Activated naive CD4-positive, alpha-beta T cell treated with anti-CD3 and anti-CD28 coated beads, Interleukin-2, amount 50 U/mL, for 24 hours (primary cell): ENCODE measurements around the gene CEP290.

Experiments
- H3K27ac Mint-ChIP-seq: one replicate; pipeline ENCODE4 v1.8.0; 2021; ENCODE audit warnings: mild to moderate bottlenecking, mixed read lengths
- H3K27me3 Mint-ChIP-seq: one replicate; pipeline ENCODE4 v1.8.0; 2021; ENCODE audit warnings: mixed read lengths
- H3K36me3 Mint-ChIP-seq: one replicate; pipeline ENCODE4 v1.8.0; 2021; ENCODE audit warnings: mixed read lengths
- H3K4me1 Mint-ChIP-seq: one replicate; pipeline ENCODE4 v1.8.0; 2021; ENCODE audit warnings: mixed read lengths
- H3K4me3 Mint-ChIP-seq: one replicate; pipeline ENCODE4 v1.8.0; 2021; ENCODE audit warnings: mild to moderate bottlenecking, mixed read lengths
- H3K9me3 Mint-ChIP-seq: one replicate; pipeline ENCODE4 v1.8.0; 2021; ENCODE audit warnings: mixed read lengths

The CEP290 gene

DNA sequence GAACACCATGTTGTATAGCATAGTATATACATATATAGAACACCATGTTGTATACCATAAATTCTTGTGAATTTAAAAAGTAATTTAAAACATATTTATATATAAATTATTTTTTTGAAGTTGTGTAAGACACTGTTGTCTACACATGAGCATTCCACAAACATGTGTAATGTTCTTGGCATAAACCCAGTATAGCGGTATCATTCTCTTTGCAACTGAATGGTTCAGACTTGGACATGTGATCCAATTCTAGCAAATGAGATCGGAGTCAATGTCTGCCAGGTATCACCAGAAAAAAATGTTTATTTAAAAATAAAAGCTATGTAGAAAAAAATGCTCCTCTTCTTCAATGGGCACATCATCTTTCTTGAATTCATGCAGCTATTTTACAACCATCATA is 33.9 kb downstream of the CEP290 start:
- Mint-ChIP-seq H3K36me3 (peaks cover 16% of the 10 kb centered on the region), H3K27me3 (no peaks in the 10 kb centered on the region), H3K4me1 (peaks cover 3% of the 10 kb centered on the region), H3K27ac (no peak overlapping the region), H3K9me3 (no peaks in the 10 kb centered on the region), H3K4me3 (no peak overlapping the region)

DNA sequence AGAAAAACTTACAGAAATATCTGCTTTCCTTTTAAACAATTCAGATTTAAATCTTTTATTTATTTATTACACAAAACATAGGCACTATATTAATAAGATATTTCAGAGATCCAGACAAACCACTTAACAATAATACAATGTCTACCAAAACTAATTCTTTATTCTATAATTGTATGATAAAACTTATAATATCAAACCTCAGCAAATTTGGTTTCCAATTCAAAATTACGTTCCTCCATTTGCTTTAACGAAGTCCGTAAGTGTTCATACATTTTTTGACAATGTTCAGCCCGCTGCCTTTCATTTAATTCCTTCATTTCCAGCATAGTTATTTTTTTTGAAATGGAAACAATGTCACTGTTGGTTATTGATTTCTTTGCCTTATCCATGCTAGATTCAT is 48.3 kb downstream of the CEP290 start:
- H3K36me3 Mint-ChIP-seq = peaks cover 12% of the 10 kb centered on the region
- no peaks in the 10 kb centered on the region for H3K4me1 Mint-ChIP-seq
- no peak overlapping the region for H3K4me3 Mint-ChIP-seq
- no peaks in the 10 kb centered on the region for H3K27me3 Mint-ChIP-seq
- H3K27ac Mint-ChIP-seq = no peak overlapping the region
- H3K9me3 Mint-ChIP-seq = no peaks in the 10 kb centered on the region

DNA sequence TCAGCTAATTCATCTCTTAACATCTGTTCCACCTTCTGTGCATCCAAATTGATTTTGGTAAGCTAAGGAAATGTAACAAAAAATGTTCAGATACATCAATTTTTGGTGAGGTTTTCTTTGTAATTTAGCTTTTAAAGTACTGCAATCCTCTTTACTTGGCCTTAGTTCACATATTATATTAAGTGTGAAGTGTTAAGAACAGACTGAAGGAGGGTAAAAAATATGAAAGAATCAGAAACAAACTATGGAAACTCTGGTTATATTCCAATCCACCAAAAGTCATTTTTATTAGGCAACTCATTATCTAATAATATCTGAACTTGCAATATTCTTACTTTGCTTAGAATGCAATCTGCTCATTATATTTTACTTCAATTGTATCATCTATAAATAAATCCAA is 49.1 kb downstream of the CEP290 start:
- no peak overlapping the region for H3K4me3 Mint-ChIP-seq
- H3K4me1 Mint-ChIP-seq = no peaks in the 10 kb centered on the region
- H3K9me3 Mint-ChIP-seq = no peaks in the 10 kb centered on the region
- no peak overlapping the region for H3K27ac Mint-ChIP-seq
- peaks cover 9% of the 10 kb centered on the region for H3K36me3 Mint-ChIP-seq
- no peaks in the 10 kb centered on the region for H3K27me3 Mint-ChIP-seq

DNA sequence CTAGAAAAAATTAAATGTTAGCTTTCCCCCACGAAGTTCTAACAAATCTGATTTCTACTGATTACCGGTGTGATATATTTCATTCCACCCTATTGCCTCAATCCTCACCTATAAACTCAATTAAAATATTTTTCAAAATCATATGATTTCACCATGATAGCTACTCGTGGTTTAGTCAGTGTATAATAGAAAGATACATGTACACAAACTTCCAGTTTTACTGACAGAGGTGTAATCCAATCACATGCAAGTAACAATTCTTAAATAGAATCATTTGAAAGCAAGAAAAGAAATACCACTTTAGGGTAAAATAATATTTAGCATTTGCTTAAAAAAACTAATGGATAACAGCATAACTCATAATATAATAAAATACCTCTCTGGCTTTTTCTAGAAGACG is 57.7 kb downstream of the CEP290 start:
- H3K27me3 Mint-ChIP-seq = no peaks in the 10 kb centered on the region
- H3K4me1 Mint-ChIP-seq = no peaks in the 10 kb centered on the region
- no peaks in the 10 kb centered on the region for H3K9me3 Mint-ChIP-seq
- no peak overlapping the region for H3K4me3 Mint-ChIP-seq
- H3K27ac Mint-ChIP-seq = no peak overlapping the region
- H3K36me3 Mint-ChIP-seq = peaks cover 16% of the 10 kb centered on the region

DNA sequence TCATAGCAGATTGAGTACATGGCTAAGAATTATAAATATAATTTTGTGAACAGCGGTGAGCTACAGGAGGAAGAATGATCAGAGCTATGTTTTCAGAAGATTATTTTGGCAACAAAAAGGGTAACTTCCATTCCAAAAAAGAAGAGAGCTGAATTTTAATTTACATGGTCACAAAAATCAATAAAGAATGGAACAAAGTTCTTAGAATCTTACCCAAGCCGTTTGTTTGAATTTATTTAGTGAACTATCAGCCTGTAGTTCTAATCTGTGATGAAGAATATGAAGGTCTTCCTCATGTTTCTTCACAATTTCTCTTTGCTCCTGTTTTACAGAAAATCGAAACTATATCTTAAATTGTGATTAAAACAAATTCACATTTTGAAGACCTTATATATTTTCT is 58.3 kb downstream of the CEP290 start:
- Mint-ChIP-seq H3K27me3 (no peaks in the 10 kb centered on the region), H3K36me3 (peaks cover 12% of the 10 kb centered on the region), H3K4me1 (no peaks in the 10 kb centered on the region), H3K27ac (no peak overlapping the region), H3K9me3 (no peaks in the 10 kb centered on the region), H3K4me3 (no peak overlapping the region)

DNA sequence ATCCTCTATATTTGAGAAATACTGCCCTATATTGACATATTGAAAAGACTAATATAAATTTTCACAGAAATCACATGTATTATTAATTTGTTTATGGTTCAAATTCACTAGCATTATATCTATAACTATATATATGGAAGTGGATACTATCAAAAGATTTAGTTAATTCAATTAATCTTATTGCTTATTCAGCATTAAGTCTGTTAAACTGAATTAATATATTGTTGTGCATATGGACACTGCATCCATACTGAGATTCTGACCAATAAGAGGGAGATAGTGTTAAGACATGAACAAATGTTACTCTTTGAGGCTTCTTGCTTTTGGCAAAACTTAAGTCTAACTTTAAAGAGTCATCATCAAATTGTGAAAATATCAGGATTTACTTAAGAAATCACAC is 60.6 kb downstream of the CEP290 start:
- Mint-ChIP-seq H3K36me3 (peaks cover 15% of the 10 kb centered on the region), H3K27me3 (no peaks in the 10 kb centered on the region), H3K4me1 (no peaks in the 10 kb centered on the region), H3K9me3 (no peaks in the 10 kb centered on the region), H3K27ac (no peak overlapping the region), H3K4me3 (no peak overlapping the region)

DNA sequence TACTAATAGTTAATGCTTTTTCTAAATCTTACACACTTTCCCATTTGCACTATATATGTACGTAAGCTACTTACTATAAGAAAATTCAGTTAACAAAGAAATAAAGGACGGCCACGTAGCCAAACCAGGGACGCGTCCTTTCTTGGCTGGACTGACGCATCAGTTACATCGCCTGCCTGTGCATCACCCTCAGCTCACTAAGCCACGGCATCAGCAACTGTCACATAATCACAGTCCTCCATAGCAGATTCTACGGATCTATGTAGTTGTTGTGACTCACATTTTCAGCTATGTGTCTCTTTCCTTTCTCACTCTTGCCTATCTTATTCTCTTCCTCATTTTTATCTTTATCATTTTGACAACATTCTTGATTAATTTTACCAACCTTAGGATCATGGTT is 74.6 kb downstream of the CEP290 start:
- Mint-ChIP-seq H3K27ac (no peak overlapping the region), H3K36me3 (peaks cover 33% of the 10 kb centered on the region), H3K27me3 (no peaks in the 10 kb centered on the region), H3K4me3 (no peak overlapping the region), H3K4me1 (peaks cover 11% of the 10 kb centered on the region), H3K9me3 (no peaks in the 10 kb centered on the region)

DNA sequence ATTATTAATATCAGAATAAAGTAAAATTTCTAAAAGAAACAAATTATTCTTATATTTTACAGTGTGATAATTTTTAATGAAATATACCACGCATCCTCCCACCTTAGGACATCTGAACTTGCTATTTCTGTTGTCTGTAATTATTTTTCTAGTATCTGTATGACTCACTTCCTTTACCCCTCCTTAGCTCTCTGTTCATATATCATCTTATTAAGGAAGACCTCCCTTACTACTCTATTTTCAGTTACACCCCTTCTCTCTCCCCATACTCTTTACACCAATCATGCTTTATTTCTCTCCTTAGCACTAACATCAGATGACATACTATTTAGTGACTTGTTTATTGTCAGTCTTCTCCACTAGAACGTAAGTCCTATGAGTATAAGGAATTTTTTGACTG is 78.5 kb downstream of the CEP290 start:
- no peaks in the 10 kb centered on the region for H3K9me3 Mint-ChIP-seq
- H3K4me1 Mint-ChIP-seq = peaks cover 11% of the 10 kb centered on the region
- peaks cover 15% of the 10 kb centered on the region for H3K36me3 Mint-ChIP-seq
- H3K27ac Mint-ChIP-seq = no peak overlapping the region
- H3K27me3 Mint-ChIP-seq = no peaks in the 10 kb centered on the region
- no peak overlapping the region for H3K4me3 Mint-ChIP-seq

DNA sequence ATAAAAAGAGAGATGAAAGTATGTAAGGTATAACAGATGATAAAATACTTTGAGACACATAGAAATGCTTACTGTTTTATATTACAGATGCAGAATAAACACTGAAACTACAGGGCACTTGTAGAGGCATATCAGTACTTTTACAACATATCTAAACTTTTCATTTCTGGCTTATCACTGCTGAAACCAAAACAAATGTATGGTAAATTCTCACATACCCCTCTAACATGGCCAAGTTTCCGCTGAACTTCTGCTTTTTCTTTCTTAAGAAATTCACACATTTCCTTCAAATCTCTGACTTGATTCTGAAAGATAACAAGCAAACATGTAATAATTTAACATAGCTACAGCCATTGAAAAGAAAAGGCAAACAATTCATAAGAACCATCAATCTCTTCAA is 79.4 kb downstream of the CEP290 start:
- no peaks in the 10 kb centered on the region for H3K27me3 Mint-ChIP-seq
- no peaks in the 10 kb centered on the region for H3K9me3 Mint-ChIP-seq
- no peak overlapping the region for H3K27ac Mint-ChIP-seq
- H3K4me1 Mint-ChIP-seq = peaks cover 11% of the 10 kb centered on the region
- H3K4me3 Mint-ChIP-seq = no peak overlapping the region
- H3K36me3 Mint-ChIP-seq = peaks cover 19% of the 10 kb centered on the region

DNA sequence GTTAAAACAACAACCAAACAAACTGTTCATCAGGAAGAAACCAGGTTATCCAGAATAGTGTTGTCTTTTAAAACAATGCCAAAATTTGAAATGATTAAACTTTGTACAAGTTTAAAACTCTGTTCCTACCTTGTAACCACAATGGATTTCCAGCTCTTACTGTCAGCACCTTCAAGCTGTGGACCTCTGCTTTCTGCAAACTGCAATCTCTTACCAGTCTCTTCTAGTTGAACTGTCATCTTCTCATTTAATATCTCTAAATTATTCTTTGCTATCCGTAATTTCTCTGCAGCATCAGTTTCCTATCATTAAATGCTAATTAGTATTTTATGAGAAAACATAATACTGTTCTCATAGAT is 83.2 kb downstream of the CEP290 start:
- Mint-ChIP-seq H3K4me3 (no peak overlapping the region), H3K27me3 (no peaks in the 10 kb centered on the region), H3K9me3 (no peaks in the 10 kb centered on the region), H3K36me3 (peaks cover 21% of the 10 kb centered on the region), H3K4me1 (peaks cover 11% of the 10 kb centered on the region), H3K27ac (no peak overlapping the region)

DNA sequence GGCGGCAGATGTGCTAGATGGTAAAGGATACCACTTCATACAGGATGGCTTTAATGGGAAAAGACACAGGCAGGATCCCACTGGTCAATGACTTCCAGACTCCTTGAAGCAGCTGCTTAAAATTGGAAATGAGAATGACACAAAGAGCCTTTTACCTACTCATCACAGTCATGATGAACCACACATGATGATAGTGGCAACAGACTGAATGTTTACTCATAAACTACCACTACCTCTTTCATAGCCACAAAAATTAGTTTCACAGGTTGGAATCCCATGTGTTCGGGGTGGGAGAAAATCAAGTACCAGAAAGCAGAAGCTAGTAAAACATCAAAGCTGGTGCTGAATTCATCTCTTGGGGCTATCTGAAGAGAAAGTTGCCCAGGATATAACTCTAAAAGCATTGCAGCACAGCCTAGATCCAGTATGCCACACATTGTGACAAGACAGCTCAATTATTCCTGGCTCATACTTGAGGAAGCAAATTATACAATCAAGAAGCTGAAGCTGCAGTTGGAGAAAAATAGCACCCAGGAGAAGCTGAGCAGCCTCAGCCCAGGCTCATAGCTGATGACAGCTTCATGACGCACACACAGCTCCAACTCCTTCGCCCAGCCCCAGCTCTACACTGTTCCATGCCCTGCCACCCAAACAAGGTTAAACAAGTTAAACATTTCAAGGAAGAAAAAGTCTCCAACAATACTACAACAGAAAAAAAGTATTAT is 83.7 kb downstream of the CEP290 start:
- Mint-ChIP-seq H3K4me3 (no peak overlapping the region), H3K27me3 (no peaks in the 10 kb centered on the region), H3K36me3 (peaks cover 18% of the 10 kb centered on the region), H3K4me1 (peaks cover 5% of the 10 kb centered on the region), H3K9me3 (no peaks in the 10 kb centered on the region), H3K27ac (no peak overlapping the region)

DNA sequence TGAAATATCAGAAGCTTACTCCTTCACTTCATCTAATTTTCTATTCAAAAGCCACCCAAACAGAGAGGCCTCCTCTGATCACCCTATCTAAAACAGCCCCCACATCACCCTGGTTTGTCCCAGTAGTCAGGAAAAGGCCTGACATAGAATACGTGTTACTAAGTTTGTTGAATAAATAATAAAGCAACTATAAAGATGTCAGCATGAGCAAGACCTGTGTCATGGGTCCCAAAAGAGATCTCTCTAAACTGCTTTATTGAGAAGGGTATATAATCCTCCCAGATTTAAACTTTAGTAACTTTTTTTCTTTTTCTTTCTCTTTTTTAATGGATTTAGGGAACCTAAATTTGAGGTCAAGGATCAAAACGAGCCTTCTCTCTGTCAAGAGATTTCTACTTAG is 85.3 kb downstream of the CEP290 start:
- no peak overlapping the region for H3K4me3 Mint-ChIP-seq
- no peaks in the 10 kb centered on the region for H3K9me3 Mint-ChIP-seq
- no peaks in the 10 kb centered on the region for H3K27me3 Mint-ChIP-seq
- peak overlapping the region; percentile 20 for H3K27ac Mint-ChIP-seq
- H3K36me3 Mint-ChIP-seq = peaks cover 10% of the 10 kb centered on the region
- no peaks in the 10 kb centered on the region for H3K4me1 Mint-ChIP-seq

DNA sequence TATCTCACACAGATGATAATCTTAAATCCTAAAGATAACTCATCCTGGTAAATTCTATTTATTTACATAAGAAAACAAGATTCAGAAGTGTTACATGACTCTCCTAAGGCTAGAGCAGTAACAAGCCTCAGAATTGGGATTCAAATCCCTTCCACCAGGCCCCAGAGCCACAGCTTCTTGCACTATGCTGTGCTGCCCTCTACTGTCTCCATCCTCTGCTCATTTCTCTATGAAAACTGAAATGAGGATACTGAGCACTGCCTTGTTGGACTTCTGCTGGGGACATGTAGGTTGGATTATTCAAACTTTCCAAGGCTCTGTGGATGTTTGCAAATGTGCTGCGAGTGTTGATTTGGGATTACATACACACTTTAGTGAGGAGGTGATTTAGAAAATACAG is 89.2 kb downstream of the CEP290 start:
- Mint-ChIP-seq H3K9me3 (no peaks in the 10 kb centered on the region), H3K36me3 (peaks cover 9% of the 10 kb centered on the region), H3K4me1 (no peaks in the 10 kb centered on the region), H3K4me3 (no peak overlapping the region), H3K27ac (peak overlapping the region; percentile 30), H3K27me3 (no peaks in the 10 kb centered on the region)

DNA sequence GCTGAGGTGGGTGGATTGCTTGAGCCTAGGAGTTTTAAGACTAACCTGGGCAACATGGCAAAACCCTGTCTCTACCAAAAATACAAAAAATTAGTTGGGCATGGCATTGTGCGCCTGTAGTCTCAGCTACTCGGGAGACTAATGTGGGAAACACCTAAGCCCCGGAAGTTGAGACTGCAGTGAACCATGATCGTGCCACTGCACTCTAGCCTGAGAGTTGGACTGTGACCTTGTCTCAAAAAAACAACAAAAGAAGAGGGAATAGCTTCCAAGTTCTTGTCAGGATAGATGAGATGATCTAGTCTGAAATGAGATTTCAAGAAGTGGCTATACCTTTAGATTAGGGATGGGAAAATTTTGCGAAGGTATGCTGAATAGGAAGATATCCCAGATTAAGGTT is 97.9 kb downstream of the CEP290 start:
- H3K27ac Mint-ChIP-seq = no peak overlapping the region
- no peaks in the 10 kb centered on the region for H3K27me3 Mint-ChIP-seq
- H3K9me3 Mint-ChIP-seq = no peaks in the 10 kb centered on the region
- H3K36me3 Mint-ChIP-seq = peaks cover 16% of the 10 kb centered on the region
- no peak overlapping the region for H3K4me3 Mint-ChIP-seq
- peaks cover 23% of the 10 kb centered on the region for H3K4me1 Mint-ChIP-seq

DNA sequence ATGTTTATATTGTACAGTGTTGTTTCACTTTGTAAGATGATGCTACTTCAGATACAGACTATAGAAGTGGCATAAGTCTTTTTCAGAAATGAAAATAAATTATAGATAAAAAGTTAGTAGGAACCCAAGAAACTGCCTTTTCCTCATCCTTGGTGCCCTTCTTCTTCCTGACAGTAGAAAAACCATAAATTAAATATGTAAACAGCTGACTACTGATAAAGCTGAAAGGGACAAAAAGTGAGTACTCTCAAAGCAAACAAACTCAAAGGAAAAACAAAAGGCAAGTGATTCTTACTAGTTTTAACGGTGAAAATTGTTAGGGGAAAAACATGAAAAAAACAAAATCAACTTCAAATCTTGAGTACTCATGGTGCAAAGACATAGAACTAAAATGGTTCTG is 104.1 kb downstream of the CEP290 start:
- Mint-ChIP-seq H3K9me3 (no peaks in the 10 kb centered on the region), H3K27me3 (no peaks in the 10 kb centered on the region), H3K4me1 (peaks cover 63% of the 10 kb centered on the region), H3K36me3 (no peaks in the 10 kb centered on the region), H3K4me3 (peak overlapping the region; percentile 36), H3K27ac (no peak overlapping the region)

DNA sequence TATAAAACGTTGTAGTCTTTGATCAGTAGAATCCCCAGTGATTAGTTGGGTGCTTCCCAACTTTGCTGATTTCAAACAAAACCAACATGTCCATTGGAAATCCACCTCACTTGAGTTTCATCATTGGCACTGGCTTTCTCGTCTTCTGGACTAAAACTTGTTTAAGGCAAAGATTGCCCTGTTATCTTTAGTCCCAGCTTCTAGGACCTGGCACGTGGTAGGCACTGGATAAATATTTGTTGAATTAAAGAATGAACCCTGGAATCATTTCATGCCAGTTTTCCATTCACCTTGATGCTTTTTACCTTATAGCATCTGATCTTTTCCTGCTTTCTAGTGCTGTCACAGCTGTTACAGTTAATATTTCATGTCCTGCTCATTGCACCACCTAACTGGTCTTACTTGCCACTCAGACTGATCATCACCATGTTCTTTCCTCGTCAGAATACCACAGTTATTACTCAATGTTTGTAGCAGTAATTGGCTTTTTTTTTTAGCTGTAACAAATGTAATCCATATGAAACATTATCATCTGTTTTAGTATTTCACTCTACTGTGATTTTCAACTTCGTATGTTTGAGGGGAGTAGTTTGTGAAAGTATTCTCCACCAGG is 105.4 kb downstream of the CEP290 start:
- H3K4me1 Mint-ChIP-seq = peaks cover 61% of the 10 kb centered on the region
- no peaks in the 10 kb centered on the region for H3K27me3 Mint-ChIP-seq
- H3K27ac Mint-ChIP-seq = peak overlapping the region; percentile 68
- H3K9me3 Mint-ChIP-seq = no peaks in the 10 kb centered on the region
- H3K36me3 Mint-ChIP-seq = no peaks in the 10 kb centered on the region
- peak overlapping the region; percentile 99 for H3K4me3 Mint-ChIP-seq

DNA sequence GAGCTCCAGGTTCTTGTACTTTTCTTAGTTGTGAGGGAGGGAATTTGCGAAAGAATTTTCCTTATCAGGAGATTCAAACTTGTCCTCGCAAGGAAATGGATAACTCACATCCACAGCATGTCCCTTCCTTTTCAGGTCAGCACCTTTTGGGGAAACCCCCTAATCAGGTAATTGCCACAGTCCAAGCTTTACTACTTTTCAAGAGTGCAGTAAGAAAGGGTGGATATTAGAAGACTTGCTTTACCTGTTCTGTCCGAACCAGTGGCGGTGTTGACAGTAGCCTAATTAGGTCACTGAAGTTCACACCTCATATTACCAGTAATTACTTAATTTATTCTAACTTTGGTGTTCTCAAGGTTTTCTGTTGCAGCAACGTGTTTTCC is 106.0 kb downstream of the CEP290 start:
- no peaks in the 10 kb centered on the region for H3K27me3 Mint-ChIP-seq
- H3K9me3 Mint-ChIP-seq = no peaks in the 10 kb centered on the region
- peak overlapping the region; percentile 68 for H3K27ac Mint-ChIP-seq
- H3K4me3 Mint-ChIP-seq = peak overlapping the region; percentile 99
- H3K36me3 Mint-ChIP-seq = no peaks in the 10 kb centered on the region
- peaks cover 56% of the 10 kb centered on the region for H3K4me1 Mint-ChIP-seq
